IPS-18a (cell line): ENCODE measurements around the gene ARPC5L.

Experiments
- H3K27ac ChIP-seq: one replicate; pipeline ENCODE4 v1.5.1; 2013; ENCODE audit warnings: low read length
- H3K27me3 ChIP-seq: one replicate; pipeline ENCODE4 v1.6.1; 2013; ENCODE audit warnings: mild to moderate bottlenecking, low read length; ENCODE audit not compliant: control insufficient read depth, insufficient read depth
- H3K36me3 ChIP-seq: one replicate; pipeline ENCODE4 v1.6.1; 2013; ENCODE audit warnings: low read depth, low read length; ENCODE audit not compliant: control insufficient read depth
- H3K4me1 ChIP-seq: one replicate; pipeline ENCODE4 v1.6.1; 2013; ENCODE audit warnings: low read depth, low read length; ENCODE audit not compliant: control insufficient read depth
- H3K4me3 ChIP-seq: one replicate; pipeline ENCODE4 v1.5.1; 2013; ENCODE audit warnings: low read length
- H3K9ac ChIP-seq: one replicate; pipeline ENCODE4 v1.6.1; 2013; ENCODE audit warnings: mild to moderate bottlenecking, low read length, moderate library complexity
- H3K9me3 ChIP-seq: one replicate; pipeline ENCODE4 v1.6.1; 2013; ENCODE audit warnings: low read depth, low read length; ENCODE audit not compliant: control insufficient read depth

The ARPC5L gene

GRCh38 chr9:124861342-124862229 is at the start of gene ARPC5L, which contains the start of gene RPL35:
Gene ARPC5L, plus strand, starts transcription at chr9:124862130. Its CDS starts 7,161 bp downstream, at chr9:124869291.
Gene RPL35, minus strand, starts transcription at chr9:124861957. Its CDS starts 45 bp downstream, at chr9:124861912.
- Histone ChIP-seq H3K9me3 (no peaks in the 10 kb centered on the region), H3K27ac (peak within 1 kb of the TSS; percentile 75), H3K4me3 (peak within 1 kb of the TSS; percentile 99), H3K9ac (peak within 1 kb of the TSS; percentile 97), H3K27me3 (no peaks in the 10 kb centered on the region), H3K4me1 (peaks cover 7% of the 10 kb centered on the region), H3K36me3 (peaks cover 43% of the 10 kb centered on the region)

DNA sequence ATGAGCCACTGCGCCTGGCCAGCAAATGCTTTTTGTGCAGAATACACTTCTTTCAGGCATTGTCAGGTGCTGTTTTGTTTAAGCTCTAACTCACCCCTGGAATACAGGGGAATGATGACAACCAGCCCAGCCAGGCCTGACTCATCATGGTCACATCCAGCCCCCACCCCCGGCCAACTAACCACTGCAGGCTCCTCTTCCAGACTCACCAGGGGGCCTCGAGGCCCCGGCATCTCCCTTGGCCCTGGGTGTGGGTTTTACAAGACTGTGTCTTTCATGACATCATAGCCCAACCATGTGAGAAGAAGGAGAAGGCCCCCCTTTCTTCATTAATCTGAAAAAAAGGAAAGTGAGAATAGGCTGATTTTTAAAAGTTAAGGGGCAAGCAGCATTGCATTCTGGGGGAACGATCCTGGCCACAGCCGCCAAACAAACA is 49.5 kb upstream of the ARPC5L start:
- Histone ChIP-seq H3K27me3 (no peaks in the 10 kb centered on the region), H3K36me3 (no peaks in the 10 kb centered on the region), H3K4me3 (no peak overlapping the region), H3K27ac (no peak overlapping the region), H3K9ac (no peak overlapping the region), H3K9me3 (no peaks in the 10 kb centered on the region), H3K4me1 (peaks cover 24% of the 10 kb centered on the region)

GRCh38 chr9:124813041-124813440 is 48.9 kb upstream of the ARPC5L start:
- H3K27ac ChIP-seq: no peak overlapping the region
- no peak overlapping the region for H3K4me3 ChIP-seq
- H3K4me1 ChIP-seq: peaks cover 24% of the 10 kb centered on the region
- H3K27me3 ChIP-seq: no peaks in the 10 kb centered on the region
- H3K9ac ChIP-seq: no peak overlapping the region
- no peaks in the 10 kb centered on the region for H3K9me3 ChIP-seq
- H3K36me3 ChIP-seq: no peaks in the 10 kb centered on the region

DNA sequence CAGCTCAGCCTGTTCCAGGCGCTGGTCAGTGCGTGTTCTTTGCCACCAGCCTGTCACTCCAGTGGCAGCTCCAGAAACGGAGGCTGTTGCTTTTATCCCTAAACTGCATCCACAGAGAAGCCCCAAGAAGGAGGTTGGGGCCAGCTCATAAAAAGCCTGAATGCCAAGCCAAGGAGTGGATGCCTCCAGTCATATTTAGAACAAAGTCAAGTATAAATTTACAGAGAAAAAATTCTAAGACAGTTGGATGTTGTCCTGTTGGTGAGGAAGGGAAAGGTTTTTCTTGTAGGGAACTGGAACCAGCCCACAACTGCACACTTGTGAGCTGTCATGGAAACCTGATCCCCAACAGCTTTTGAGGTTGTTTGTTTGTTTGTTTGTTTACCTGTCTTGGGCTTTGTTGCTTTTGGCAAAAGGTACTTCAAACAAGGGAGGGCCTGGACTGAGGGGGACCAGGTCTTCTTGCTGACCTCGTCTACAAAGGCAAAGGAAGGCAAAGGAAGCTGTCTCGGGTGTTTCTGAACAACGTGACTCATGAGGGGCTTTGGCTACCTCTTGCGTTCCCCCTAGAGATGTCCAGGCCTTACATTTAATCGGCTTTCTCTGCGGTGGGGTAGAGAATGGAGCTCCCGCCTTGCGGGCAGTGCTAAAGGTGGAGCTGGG is 48.3 kb upstream of the ARPC5L start:
- Histone ChIP-seq H3K27me3 (no peaks in the 10 kb centered on the region), H3K36me3 (no peaks in the 10 kb centered on the region), H3K9ac (no peak overlapping the region), H3K4me3 (no peak overlapping the region), H3K4me1 (peaks cover 24% of the 10 kb centered on the region), H3K9me3 (no peaks in the 10 kb centered on the region), H3K27ac (no peak overlapping the region)

- Histone ChIP-seq H3K27me3 (no peaks in the 10 kb centered on the region), H3K9ac (no peak overlapping the region), H3K36me3 (no peaks in the 10 kb centered on the region), H3K9me3 (no peaks in the 10 kb centered on the region), H3K27ac (no peak overlapping the region), H3K4me3 (no peak overlapping the region), H3K4me1 (peaks cover 24% of the 10 kb centered on the region)
These were observed 47.8 kb upstream of the ARPC5L start for GRCh38 chr9:124814164-124814535.

DNA sequence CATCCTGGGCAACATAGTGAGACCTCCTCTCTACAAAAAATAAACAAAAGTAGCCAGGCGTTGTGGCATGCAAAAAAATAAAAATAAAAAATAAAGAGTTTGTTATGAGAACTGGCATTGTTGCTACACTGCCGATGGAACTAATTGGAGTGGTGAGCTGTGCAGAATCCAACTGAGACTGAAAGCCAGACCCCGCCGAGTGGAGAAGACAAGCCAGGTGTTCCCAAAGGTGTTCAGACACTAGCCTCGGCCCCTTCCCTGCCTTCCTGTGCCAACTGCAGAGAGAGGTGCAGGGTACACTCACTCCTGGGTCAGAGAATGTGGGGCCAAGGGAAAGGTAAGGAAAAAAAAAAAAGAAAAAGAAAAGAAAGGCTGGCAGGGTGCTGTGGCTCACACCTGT is 46.3 kb upstream of the ARPC5L start:
- Histone ChIP-seq H3K9me3 (no peaks in the 10 kb centered on the region), H3K4me1 (peaks cover 20% of the 10 kb centered on the region)

DNA sequence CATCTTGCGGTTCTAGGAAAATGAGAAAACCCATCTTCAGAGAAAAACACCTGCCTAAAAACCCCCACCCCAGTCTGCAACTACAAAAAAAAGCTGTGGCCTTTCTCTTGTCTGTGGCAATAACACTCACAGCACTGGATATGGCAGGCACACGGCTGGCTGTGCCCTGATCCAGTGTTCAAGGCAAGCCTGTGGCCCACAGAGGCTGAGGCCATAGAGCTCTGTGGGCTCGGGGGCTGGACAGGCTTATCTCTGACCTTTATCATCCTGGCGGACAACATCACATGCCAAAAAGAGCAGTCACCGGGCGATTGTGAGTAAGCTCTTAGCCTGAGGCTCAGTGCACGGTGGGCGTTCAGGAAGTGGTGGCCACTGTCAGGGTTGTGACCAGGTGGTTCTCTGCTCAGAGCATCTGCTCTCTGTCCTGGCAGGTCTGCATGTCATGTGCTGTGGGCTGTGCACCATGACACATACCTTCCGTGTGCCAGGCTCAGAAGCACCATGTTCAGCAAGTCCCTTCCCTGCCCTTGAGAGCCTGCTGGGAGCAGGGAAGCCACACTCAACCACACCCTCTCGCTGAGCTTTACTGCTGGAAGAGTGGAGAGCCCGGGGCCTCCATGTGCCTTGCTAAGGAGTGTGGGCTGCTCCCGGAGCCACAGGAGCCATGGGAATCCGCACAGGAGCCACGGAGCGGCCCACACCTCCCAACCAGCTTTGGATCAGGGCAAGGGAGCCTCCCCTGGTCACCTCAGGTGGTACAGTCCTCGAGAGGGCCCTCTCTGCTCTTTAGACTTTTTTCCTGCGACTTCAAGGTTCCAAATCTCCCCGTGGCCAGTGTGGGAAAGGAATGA is 43.3 kb upstream of the ARPC5L start:
- no peaks in the 10 kb centered on the region for H3K4me1 ChIP-seq
- H3K4me3 ChIP-seq: no peak overlapping the region
- no peaks in the 10 kb centered on the region for H3K27me3 ChIP-seq
- no peak overlapping the region for H3K9ac ChIP-seq
- no peak overlapping the region for H3K27ac ChIP-seq
- H3K36me3 ChIP-seq: no peaks in the 10 kb centered on the region
- no peaks in the 10 kb centered on the region for H3K9me3 ChIP-seq

More for the DNA sequence above, 46.3 kb upstream of the ARPC5L start:
- H3K36me3 ChIP-seq: no peaks in the 10 kb centered on the region
- no peak overlapping the region for H3K4me3 ChIP-seq
- no peak overlapping the region for H3K9ac ChIP-seq
- no peak overlapping the region for H3K27ac ChIP-seq
- no peaks in the 10 kb centered on the region for H3K27me3 ChIP-seq

DNA sequence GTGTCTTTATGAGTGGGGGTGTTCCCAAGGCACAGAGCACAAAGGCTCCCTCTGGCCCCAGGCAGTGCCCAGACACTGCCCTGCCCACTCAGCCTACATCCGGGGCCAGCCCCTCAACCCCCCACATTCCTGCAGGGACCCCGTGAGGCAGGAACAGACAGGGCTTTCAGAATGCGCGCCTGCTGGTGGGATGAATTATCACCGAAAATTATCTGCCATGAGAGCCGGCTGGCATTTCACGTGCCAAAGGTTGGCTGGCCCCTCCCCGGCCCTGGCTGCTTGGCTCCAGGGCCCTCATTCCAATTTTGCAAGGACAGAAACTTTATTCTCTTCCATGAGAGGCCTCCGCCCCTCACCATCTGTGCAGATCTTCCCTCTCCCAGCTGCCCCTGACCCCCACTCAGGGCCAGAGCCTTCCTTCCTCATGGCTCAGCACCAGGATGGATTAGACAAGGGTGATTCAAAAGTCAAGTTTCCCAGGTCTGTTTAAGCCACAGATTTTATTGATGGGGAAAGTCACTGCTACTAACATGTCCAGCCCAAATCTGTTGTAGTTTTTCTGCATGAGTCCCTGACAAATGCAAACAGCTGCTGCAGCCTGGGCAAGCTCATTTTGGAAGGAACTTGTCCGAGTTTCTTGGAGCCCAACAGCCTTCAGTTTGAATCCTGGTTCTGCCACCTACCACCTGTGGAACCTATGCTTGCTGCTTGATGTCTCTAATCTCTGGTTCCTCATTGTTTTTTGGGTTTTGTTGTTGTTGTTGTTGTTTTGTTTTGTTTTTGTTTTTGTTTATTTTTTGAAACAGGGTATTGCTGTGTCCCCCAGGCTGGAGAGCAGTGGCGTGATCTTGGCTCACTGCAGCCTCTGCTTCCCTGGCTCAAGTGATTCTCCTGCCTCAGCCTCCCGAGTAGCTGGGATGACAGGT is 41.0 kb upstream of the ARPC5L start:
- Histone ChIP-seq H3K27me3 (no peaks in the 10 kb centered on the region), H3K36me3 (no peaks in the 10 kb centered on the region), H3K9me3 (no peaks in the 10 kb centered on the region), H3K4me1 (no peaks in the 10 kb centered on the region), H3K9ac (no peak overlapping the region), H3K27ac (no peak overlapping the region), H3K4me3 (no peak overlapping the region)

DNA sequence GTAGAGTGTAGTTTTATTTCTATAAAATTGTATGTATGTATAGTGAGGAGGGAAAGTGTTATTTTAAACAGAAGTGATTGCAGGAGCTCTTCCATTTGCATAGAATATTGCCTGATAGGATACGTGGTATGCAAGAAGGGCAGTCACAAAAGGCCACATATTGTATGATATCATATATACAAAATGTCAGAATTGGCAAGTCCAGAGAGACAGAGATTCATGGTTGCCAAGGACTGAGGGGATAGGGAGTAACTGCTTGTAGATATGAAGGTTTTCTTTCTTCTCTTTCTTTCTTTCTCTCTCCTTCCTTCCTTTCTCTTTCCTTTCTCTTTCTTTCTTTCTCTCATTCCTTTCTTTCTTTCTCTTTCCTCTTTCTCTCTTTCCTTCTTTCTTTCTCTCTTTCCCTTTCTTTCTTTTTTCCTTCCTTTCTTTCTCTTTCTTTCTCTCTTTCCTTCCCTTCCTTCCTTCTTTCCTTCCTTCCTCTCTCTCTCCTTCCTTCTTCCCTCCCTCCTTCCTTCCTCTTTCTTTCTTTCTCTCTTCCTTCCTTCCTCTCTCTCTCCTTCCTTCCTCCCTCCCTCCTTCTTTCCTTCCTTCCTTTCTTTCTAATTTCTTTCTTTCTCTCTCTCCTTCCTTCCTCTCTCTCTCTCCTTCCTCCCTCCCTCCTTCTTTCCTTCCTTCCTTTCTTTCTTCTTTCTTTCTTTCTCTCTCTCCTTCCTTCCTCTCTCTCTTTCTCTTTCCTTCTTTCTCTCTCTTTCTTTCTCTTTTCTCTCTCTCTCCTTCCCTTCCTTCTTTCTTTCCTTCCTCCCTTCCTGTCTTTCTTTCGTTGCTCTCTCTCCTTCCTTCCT is 33.2 kb upstream of the ARPC5L start:
- Histone ChIP-seq H3K9me3 (no peaks in the 10 kb centered on the region), H3K4me1 (peaks cover 6% of the 10 kb centered on the region), H3K27me3 (no peaks in the 10 kb centered on the region), H3K4me3 (no peak overlapping the region), H3K27ac (no peak overlapping the region), H3K9ac (no peak overlapping the region), H3K36me3 (no peaks in the 10 kb centered on the region)

- Histone ChIP-seq H3K4me1 (peaks cover 6% of the 10 kb centered on the region), H3K36me3 (no peaks in the 10 kb centered on the region), H3K27me3 (no peaks in the 10 kb centered on the region), H3K9me3 (no peaks in the 10 kb centered on the region), H3K9ac (no peak overlapping the region), H3K4me3 (no peak overlapping the region), H3K27ac (no peak overlapping the region)
These were observed 32.6 kb upstream of the ARPC5L start for GRCh38 chr9:124829334-124829669.
